Measurements from ENCODE around the gene PPARA.

DNA sequence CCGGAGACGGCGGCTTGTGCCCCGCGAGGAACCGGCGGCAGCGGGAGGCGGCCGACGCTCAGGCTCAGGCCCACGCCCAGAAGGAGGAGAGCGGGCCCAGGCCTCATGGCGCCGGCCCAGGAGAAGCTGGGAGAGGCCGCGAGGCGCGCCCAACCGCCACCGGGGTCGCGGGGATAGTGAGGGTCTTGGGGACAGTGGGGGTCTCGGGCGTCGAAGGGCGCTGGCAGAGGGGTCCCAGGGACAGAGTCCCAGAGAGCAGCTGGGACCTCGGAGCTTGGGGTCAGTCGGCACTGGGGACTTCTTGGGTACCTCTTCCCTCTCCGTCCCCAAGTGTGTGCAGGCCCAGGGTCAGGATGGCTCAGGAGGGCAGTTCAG, 112.9 kb downstream of the PPARA start, which contains the start of gene PKDREJ:
- no peak for TF ChIP-seq EZH2phosphoT487 (IDR thresholded peaks at IDR 0.05; ENCODE audit: insufficient read depth, low read depth)
- TF ChIP-seq EZH2 (IDR thresholded peaks at IDR 0.05; ENCODE audit: insufficient read depth, poor library complexity, severe bottlenecking): no peak

Measured in GM23248 (cell line).